ENCODE measurements around the gene SEZ6. TPM values are rescaled to one million over a fixed set of nuclear protein-coding genes. Genes with fewer than 3 reads are reported as not detected.

The SEZ6 gene
- total RNA-seq, 2 experiments from 2014 or later = not detected

GRCh38 chr17:28910534-28910933 lies 95.3 kb downstream of the SEZ6 start:
- Mint-ChIP-seq H3K4me1 (peaks cover 14% of the 10 kb centered on the region), H3K36me3 (ENCODE audit: low read depth) (peaks cover 61% of the 10 kb centered on the region), H3K27me3 (no peaks in the 10 kb centered on the region), H3K4me3 (no peak overlapping the region), H3K9me3 (ENCODE audit: low read depth) (peaks cover 9% of the 10 kb centered on the region), H3K27ac (no peak overlapping the region)
- intact Hi-C loops (cut with DNase I, micrococcal nuclease) = no loop called here
- ATAC-seq (no peak), DNase-seq (no peak)
- ChIA-PET CTCF (interaction anchor here (0.8 to 1.7 kb wide), 12 partner anchors 13 to 206 kb away, joined by 3 to 5 read pairs (median 3); partner anchors contain the start of genes FAM222B and PHF12), POLR2A (interaction anchor here (0.6 to 1.2 kb wide), 3 partner anchors 8 to 39 kb away, joined by 3 to 5 read pairs (median 4); partner anchors contain the start of gene DHRS13)

- POLR2A ChIA-PET = interaction anchor here (1.2 kb wide), 1 partner anchor 209 kb away, joined by 3 read pairs; no protein-coding TSS in a partner anchor
- H3K4me1 Mint-ChIP-seq = no peaks in the 10 kb centered on the region
- intact Hi-C loops (cut with DNase I, micrococcal nuclease) = no loop called here
- H3K9me3 Mint-ChIP-seq (ENCODE audit: low read depth) = no peaks in the 10 kb centered on the region
- CTCF ChIA-PET = interaction anchor here (0.6 to 4.9 kb wide), 15 partner anchors 9 to 605 kb away, joined by 3 to 25 read pairs (median 4); partner anchors contain the start of gene FLOT2
- no peak overlapping the region for H3K4me3 Mint-ChIP-seq
- peaks cover 45% of the 10 kb centered on the region for H3K36me3 Mint-ChIP-seq (ENCODE audit: low read depth)
- no peaks in the 10 kb centered on the region for H3K27me3 Mint-ChIP-seq
- H3K27ac Mint-ChIP-seq = peak overlapping the region; percentile 6
- DNase-seq (no peak), ATAC-seq (no peak)
These were observed 97.1 kb downstream of the SEZ6 start for GRCh38 chr17:28908640-28909167.

DNA sequence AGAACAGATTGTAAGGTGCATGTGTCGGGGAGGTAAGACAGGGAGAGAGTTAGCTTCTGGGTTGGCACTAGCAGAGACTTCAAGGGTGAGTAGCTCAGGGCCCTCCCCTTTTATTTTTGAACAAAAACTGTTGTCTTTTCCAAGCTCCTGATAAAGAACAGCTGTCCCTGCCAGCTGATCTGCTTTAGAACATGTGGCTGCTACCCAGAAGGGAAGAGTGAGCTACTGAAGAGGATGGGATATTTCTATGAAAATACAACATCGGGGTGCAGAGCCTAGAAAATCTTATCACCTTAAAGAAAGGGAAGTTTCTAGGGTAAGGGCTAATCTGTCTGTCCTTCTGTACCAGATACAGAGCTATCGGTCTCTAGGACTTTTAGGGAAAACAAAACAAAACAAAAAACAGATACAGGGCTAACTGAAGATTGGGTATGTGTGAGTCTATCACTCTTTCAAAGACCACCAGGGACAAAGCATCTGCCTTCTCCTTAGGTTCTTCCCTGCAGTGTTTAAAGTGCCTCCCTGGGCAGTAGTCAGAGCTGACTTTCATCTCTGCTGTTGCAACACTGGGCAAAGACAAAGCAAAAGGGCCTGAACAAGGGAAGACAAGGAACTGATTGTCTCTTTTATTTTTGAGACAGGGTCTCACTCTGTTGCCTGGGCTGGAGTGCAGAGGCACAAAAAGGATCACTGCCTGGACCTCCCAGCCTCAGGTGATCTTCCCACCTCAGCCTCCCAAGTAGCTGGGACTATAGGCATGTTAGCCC lies 97.9 kb downstream of the SEZ6 start:
- POLR2A ChIA-PET = interaction anchor here (1.2 kb wide), 1 partner anchor 209 kb away, joined by 3 read pairs; no protein-coding TSS in a partner anchor
- CTCF ChIA-PET = interaction anchor here (0.6 to 4.9 kb wide), 13 partner anchors 9 to 604 kb away, joined by 3 to 25 read pairs (median 5); no protein-coding TSS in a partner anchor
- H3K4me3 Mint-ChIP-seq = no peak overlapping the region
- intact Hi-C loops (cut with DNase I, micrococcal nuclease) = no loop called here
- H3K27ac Mint-ChIP-seq = no peak overlapping the region
- ATAC-seq (no peak), DNase-seq (no peak)
- H3K4me1 Mint-ChIP-seq = peaks cover 3% of the 10 kb centered on the region
- H3K27me3 Mint-ChIP-seq = no peaks in the 10 kb centered on the region
- H3K9me3 Mint-ChIP-seq (ENCODE audit: low read depth) = no peaks in the 10 kb centered on the region
- peaks cover 37% of the 10 kb centered on the region for H3K36me3 Mint-ChIP-seq (ENCODE audit: low read depth)

DNA sequence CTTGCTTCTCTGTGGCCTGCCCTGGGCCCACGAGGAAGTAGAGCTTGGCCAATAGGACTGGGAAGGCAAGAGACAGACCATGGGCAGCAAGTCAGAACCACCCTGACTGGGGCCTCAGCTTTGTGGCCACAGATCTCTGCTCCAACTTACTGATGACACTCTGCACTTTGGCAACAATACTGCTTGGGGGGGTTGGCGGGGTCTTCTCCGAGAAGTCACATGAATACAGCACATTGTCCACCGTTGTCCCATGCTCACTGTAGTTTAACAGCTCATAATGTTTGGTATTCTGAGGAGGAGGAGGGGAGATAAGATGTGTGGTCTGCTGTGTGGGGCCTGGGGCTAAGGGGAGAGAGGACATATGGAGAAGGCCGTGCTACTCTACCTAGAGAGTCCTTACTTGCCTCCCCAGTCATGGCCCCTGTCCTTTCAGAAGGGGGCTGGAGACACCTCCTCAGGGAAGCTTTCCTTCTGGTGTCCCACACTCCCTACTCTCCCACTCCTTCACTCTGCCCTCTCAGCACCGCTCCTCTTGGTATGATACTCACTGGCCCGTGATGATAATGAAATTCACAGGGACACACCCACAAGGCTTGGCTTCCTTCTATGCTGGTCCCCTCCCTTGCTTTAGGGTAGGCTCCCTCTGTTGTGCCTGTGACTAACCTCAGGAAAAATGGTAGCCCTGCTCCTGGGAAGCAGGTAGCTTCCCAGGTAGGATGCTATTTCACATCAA lies 99.0 kb downstream of the SEZ6 start:
- Mint-ChIP-seq H3K27me3 (no peaks in the 10 kb centered on the region), H3K4me3 (no peak overlapping the region), H3K9me3 (ENCODE audit: low read depth) (no peaks in the 10 kb centered on the region), H3K4me1 (peaks cover 7% of the 10 kb centered on the region), H3K27ac (no peak overlapping the region), H3K36me3 (ENCODE audit: low read depth) (peaks cover 32% of the 10 kb centered on the region)
- no peak for ATAC-seq
- no peak for DNase-seq
- POLR2A ChIA-PET = interaction anchor here (0.5 kb wide), 1 partner anchor 21 kb away, joined by 3 read pairs; no protein-coding TSS in a partner anchor
- CTCF ChIA-PET = interaction anchor here (0.6 to 4.9 kb wide), 11 partner anchors 11 to 177 kb away, joined by 3 to 25 read pairs (median 4); no protein-coding TSS in a partner anchor
- intact Hi-C loops (cut with DNase I, micrococcal nuclease) = no loop called here

DNA sequence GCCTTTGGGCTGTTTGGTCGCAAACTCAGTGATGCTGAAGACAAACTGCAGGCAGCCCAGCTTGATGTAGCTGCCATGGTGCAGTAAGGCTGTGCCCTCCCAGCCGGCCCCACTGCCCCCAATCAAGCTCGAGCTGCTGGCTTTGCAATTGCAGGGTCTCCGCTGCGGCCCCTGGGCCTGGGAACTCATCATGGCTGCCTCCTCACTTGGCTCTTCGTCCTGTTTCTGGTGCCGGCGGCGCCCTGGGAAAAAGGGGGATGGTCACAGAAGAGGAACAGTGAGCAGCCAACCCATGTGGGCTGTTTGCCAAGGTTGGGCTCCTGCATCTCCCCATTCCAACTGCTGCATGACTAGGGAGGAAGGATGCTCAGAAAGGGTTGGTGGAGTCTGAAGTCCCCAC lies 99.6 kb downstream of the SEZ6 start:
- ChIA-PET CTCF (interaction anchor here (0.6 to 4.9 kb wide), 6 partner anchors 11 to 179 kb away, joined by 3 to 25 read pairs (median 12); no protein-coding TSS in a partner anchor), POLR2A (interaction anchor here (0.5 kb wide), 1 partner anchor 22 kb away, joined by 3 read pairs; no protein-coding TSS in a partner anchor)
- intact Hi-C loops (cut with DNase I, micrococcal nuclease) = no loop called here
- H3K4me1 Mint-ChIP-seq = peaks cover 12% of the 10 kb centered on the region
- no peak overlapping the region for H3K27ac Mint-ChIP-seq
- ATAC-seq = no peak
- H3K4me3 Mint-ChIP-seq = no peak overlapping the region
- no peaks in the 10 kb centered on the region for H3K9me3 Mint-ChIP-seq (ENCODE audit: low read depth)
- peaks cover 33% of the 10 kb centered on the region for H3K36me3 Mint-ChIP-seq (ENCODE audit: low read depth)
- DNase-seq = no peak
- H3K27me3 Mint-ChIP-seq = no peaks in the 10 kb centered on the region

Other genes starting within 250 kb of the SEZ6 start
- 10 to 100 TPM; 16.8 to 20.8 TPM for gene FAM222B, start 163.2 kb downstream of the SEZ6 start, total RNA-seq
- 10 to 100 TPM; 51.5 to 74.8 TPM for gene ERAL1, start 151.0 kb downstream of the SEZ6 start, total RNA-seq
- 10 to 100 TPM; 81.3 to 88.4 TPM for gene FLOT2, start 108.3 kb downstream of the SEZ6 start, total RNA-seq
- gene DHRS13, start 103.0 kb downstream of the SEZ6 start, total RNA-seq = 10 to 100 TPM; 23.3 to 29.5 TPM
- gene PHF12, start 54.5 kb downstream of the SEZ6 start, total RNA-seq = 10 to 100 TPM; 48.6 to 52.3 TPM
- gene PIPOX, start 37.1 kb upstream of the SEZ6 start, total RNA-seq = 1 to 10 TPM; 1.8 to 2.1 TPM
- 10 to 100 TPM; 31.9 to 38.2 TPM for gene MYO18A, start 174.4 kb upstream of the SEZ6 start, total RNA-seq
- gene CRYBA1, start 240.8 kb upstream of the SEZ6 start, total RNA-seq = not detected